ENCODE measurements around the gene EMC10.

EMC10 gene

DNA sequence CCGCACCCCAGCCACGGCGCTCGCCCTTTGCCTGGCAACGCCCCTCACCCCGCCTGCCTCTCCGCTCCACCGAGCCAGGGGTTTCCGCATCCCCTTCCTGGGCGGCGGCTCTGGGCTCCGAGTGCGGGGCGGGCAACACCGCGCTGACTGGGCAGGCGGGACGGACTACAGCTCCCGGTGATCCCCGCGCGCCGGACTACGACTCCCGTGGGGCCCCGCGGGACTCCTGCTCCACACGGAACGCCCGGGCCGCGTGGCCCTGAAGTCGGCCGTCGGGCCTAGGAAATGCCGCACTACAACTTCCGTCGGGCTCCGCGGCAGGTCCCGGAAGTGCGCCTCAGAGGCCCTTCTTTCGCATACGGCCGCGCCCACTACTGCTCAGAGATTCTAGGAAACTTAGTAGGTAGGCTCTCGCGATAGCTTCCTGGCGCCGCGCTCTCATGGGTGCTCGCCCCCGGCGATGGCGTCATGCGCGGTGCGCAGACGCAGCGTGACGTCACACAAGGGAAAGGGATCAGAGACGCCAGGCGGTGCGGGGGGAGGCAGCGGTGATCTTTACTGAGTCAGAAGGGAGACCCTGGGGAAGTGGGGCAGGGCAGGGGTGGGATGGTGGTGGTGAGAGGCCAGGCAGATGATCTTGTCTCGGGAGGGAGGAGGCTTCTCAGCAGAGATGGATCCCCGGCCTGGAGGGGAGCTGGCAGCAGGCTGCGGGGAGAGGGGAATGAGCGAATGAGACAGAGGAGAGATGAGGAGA is 34.9 kb downstream of the EMC10 start, which contains the start of gene JOSD2 (continued):
- TF ChIP-seq ZSCAN16 (tag by site-specific recombination; IDR thresholded peaks at IDR 0.05) (no peak), ZNF433 (tag by site-specific recombination; IDR thresholded peaks at IDR 0.05; ENCODE audit: low read depth) (no peak), ZNF2 (tag by site-specific recombination; IDR thresholded peaks at IDR 0.05) (0 out of 2 replicates have a peak, but pooled peaks have one; percentile 70), ZNF596 (tag by site-specific recombination; IDR thresholded peaks at IDR 0.05) (no peak), SCRT2 (tag by site-specific recombination; IDR thresholded peaks at IDR 0.05) (no peak; the same call in 1 of the 2 replicates), ZNF426 (tag by site-specific recombination; IDR thresholded peaks at IDR 0.05) (no peak), ZNF626 (tag by site-specific recombination; IDR thresholded peaks at IDR 0.05) (no peak), ZNF560 (tag by site-specific recombination; IDR thresholded peaks at IDR 0.05; ENCODE audit: borderline replicate concordance) (no peak), ZNF302 (tag by site-specific recombination; IDR thresholded peaks at IDR 0.05; ENCODE audit: low read depth) (no peak), ZNF664 (tag by site-specific recombination; IDR thresholded peaks at IDR 0.05) (no peak), ZNF830 (tag by site-specific recombination; IDR thresholded peaks at IDR 0.05; ENCODE audit: low read depth) (no peak), KLF1 (tag by site-specific recombination; IDR thresholded peaks at IDR 0.05) (peak; percentile 86), ZSCAN30 (tag by site-specific recombination; IDR thresholded peaks at IDR 0.05) (peak; percentile 79), HOXC10 (CRISPR knock-in tag; IDR thresholded peaks at IDR 0.05) (no peak), ZNF146 (tag by site-specific recombination; IDR thresholded peaks at IDR 0.05) (no peak), ZNF776 (tag by site-specific recombination; IDR thresholded peaks at IDR 0.05; ENCODE audit: borderline replicate concordance) (no peak), GLI4 (tag by site-specific recombination; IDR thresholded peaks at IDR 0.05) (peak; percentile 48; the same call in 1 of the 2 replicates)
- TF ChIP-seq, protein P1, sequence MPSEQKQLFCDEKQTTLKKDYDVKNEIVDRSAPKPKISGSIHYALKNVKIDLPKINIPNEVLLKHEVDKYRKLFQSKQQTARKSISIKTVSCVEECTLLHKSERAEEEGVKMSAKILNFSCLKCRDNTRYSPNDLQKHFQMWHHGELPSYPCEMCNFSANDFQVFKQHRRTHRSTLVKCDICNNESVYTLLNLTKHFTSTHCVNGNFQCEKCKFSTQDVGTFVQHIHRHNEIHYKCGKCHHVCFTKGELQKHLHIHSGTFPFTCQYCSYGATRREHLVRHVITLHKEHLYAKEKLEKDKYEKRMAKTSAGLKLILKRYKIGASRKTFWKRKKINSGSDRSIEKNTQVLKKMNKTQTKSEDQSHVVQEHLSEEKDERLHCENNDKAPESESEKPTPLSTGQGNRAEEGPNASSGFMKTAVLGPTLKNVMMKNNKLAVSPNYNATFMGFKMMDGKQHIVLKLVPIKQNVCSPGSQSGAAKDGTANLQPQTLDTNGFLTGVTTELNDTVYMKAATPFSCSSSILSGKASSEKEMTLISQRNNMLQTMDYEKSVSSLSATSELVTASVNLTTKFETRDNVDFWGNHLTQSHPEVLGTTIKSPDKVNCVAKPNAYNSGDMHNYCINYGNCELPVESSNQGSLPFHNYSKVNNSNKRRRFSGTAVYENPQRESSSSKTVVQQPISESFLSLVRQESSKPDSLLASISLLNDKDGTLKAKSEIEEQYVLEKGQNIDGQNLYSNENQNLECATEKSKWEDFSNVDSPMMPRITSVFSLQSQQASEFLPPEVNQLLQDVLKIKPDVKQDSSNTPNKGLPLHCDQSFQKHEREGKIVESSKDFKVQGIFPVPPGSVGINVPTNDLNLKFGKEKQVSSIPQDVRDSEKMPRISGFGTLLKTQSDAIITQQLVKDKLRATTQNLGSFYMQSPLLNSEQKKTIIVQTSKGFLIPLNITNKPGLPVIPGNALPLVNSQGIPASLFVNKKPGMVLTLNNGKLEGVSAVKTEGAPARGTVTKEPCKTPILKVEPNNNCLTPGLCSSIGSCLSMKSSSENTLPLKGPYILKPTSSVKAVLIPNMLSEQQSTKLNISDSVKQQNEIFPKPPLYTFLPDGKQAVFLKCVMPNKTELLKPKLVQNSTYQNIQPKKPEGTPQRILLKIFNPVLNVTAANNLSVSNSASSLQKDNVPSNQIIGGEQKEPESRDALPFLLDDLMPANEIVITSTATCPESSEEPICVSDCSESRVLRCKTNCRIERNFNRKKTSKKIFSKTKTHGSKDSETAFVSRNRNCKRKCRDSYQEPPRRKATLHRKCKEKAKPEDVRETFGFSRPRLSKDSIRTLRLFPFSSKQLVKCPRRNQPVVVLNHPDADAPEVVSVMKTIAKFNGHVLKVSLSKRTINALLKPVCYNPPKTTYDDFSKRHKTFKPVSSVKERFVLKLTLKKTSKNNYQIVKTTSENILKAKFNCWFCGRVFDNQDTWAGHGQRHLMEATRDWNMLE (tag by site-specific recombination; conservative IDR thresholded peaks at IDR 0.05; ENCODE audit: low read depth): peak; percentile 48
- TF ChIP-seq, protein P2, sequence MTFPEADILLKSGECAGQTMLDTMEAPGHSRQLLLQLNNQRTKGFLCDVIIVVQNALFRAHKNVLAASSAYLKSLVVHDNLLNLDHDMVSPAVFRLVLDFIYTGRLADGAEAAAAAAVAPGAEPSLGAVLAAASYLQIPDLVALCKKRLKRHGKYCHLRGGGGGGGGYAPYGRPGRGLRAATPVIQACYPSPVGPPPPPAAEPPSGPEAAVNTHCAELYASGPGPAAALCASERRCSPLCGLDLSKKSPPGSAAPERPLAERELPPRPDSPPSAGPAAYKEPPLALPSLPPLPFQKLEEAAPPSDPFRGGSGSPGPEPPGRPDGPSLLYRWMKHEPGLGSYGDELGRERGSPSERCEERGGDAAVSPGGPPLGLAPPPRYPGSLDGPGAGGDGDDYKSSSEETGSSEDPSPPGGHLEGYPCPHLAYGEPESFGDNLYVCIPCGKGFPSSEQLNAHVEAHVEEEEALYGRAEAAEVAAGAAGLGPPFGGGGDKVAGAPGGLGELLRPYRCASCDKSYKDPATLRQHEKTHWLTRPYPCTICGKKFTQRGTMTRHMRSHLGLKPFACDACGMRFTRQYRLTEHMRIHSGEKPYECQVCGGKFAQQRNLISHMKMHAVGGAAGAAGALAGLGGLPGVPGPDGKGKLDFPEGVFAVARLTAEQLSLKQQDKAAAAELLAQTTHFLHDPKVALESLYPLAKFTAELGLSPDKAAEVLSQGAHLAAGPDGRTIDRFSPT (tag by site-specific recombination; IDR thresholded peaks at IDR 0.05): peak; percentile 24; the same call in 1 of the 2 replicates
- TF ChIP-seq, protein P3, sequence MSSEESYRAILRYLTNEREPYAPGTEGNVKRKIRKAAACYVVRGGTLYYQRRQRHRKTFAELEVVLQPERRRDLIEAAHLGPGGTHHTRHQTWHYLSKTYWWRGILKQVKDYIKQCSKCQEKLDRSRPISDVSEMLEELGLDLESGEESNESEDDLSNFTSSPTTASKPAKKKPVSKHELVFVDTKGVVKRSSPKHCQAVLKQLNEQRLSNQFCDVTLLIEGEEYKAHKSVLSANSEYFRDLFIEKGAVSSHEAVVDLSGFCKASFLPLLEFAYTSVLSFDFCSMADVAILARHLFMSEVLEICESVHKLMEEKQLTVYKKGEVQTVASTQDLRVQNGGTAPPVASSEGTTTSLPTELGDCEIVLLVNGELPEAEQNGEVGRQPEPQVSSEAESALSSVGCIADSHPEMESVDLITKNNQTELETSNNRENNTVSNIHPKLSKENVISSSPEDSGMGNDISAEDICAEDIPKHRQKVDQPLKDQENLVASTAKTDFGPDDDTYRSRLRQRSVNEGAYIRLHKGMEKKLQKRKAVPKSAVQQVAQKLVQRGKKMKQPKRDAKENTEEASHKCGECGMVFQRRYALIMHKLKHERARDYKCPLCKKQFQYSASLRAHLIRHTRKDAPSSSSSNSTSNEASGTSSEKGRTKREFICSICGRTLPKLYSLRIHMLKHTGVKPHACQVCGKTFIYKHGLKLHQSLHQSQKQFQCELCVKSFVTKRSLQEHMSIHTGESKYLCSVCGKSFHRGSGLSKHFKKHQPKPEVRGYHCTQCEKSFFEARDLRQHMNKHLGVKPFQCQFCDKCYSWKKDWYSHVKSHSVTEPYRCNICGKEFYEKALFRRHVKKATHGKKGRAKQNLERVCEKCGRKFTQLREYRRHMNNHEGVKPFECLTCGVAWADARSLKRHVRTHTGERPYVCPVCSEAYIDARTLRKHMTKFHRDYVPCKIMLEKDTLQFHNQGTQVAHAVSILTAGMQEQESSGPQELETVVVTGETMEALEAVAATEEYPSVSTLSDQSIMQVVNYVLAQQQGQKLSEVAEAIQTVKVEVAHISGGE (tag by site-specific recombination; conservative IDR thresholded peaks at IDR 0.05; ENCODE audit: low read depth): peak; percentile 93
- TF ChIP-seq, protein P4, sequence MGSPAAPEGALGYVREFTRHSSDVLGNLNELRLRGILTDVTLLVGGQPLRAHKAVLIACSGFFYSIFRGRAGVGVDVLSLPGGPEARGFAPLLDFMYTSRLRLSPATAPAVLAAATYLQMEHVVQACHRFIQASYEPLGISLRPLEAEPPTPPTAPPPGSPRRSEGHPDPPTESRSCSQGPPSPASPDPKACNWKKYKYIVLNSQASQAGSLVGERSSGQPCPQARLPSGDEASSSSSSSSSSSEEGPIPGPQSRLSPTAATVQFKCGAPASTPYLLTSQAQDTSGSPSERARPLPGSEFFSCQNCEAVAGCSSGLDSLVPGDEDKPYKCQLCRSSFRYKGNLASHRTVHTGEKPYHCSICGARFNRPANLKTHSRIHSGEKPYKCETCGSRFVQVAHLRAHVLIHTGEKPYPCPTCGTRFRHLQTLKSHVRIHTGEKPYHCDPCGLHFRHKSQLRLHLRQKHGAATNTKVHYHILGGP (tag by site-specific recombination; IDR thresholded peaks at IDR 0.05): peak; percentile 93
- TF ChIP-seq, protein P5, sequence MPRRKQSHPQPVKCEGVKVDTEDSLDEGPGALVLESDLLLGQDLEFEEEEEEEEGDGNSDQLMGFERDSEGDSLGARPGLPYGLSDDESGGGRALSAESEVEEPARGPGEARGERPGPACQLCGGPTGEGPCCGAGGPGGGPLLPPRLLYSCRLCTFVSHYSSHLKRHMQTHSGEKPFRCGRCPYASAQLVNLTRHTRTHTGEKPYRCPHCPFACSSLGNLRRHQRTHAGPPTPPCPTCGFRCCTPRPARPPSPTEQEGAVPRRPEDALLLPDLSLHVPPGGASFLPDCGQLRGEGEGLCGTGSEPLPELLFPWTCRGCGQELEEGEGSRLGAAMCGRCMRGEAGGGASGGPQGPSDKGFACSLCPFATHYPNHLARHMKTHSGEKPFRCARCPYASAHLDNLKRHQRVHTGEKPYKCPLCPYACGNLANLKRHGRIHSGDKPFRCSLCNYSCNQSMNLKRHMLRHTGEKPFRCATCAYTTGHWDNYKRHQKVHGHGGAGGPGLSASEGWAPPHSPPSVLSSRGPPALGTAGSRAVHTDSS (tag by site-specific recombination; IDR thresholded peaks at IDR 0.05): no peak
- TF ChIP-seq, protein P6, sequence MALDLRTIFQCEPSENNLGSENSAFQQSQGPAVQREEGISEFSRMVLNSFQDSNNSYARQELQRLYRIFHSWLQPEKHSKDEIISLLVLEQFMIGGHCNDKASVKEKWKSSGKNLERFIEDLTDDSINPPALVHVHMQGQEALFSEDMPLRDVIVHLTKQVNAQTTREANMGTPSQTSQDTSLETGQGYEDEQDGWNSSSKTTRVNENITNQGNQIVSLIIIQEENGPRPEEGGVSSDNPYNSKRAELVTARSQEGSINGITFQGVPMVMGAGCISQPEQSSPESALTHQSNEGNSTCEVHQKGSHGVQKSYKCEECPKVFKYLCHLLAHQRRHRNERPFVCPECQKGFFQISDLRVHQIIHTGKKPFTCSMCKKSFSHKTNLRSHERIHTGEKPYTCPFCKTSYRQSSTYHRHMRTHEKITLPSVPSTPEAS (tag by site-specific recombination; IDR thresholded peaks at IDR 0.05): no peak

Measured in HEK293 (cell line).